Islet of Langerhans (tissue), 1 donor: Measurements from ENCODE around the gene ADGRG1.
A peak's percentile ranks its signal among the peaks of the same experiment; 100 is the strongest.

Experiments
- FAIRE-seq: peaks from one replicate; lab custom pipeline; 2011; peaks lifted over from hg19 to GRCh38; lab: Jason Lieb, UNC

ADGRG1 gene

GRCh38 chr16:57683636-57684545 is 55.5 kb downstream of the ADGRG1 start:
- FAIRE-seq = no peak

GRCh38 chr16:57684626-57685358 is 56.4 kb downstream of the ADGRG1 start:
- no peak for FAIRE-seq

GRCh38 chr16:57685633-57686032 is 57.2 kb downstream of the ADGRG1 start:
- no peak for FAIRE-seq

GRCh38 chr16:57686577-57686976 is 58.1 kb downstream of the ADGRG1 start:
- FAIRE-seq = no peak

- no peak for FAIRE-seq
Observed at GRCh38 chr16:57687363-57687929, 59.0 kb downstream of the ADGRG1 start.

- no peak for FAIRE-seq
Observed at GRCh38 chr16:57688487-57688986, 60.1 kb downstream of the ADGRG1 start.

GRCh38 chr16:57688987-57689761 is 60.7 kb downstream of the ADGRG1 start:
- FAIRE-seq = no peak

GRCh38 chr16:57689762-57690558 is 61.5 kb downstream of the ADGRG1 start:
- no peak for FAIRE-seq

- no peak for FAIRE-seq
Observed at GRCh38 chr16:57690782-57691471, 62.5 kb downstream of the ADGRG1 start.

GRCh38 chr16:57692636-57693035 is 64.2 kb downstream of the ADGRG1 start:
- no peak for FAIRE-seq

GRCh38 chr16:57693550-57693949 is 65.1 kb downstream of the ADGRG1 start:
- no peak for FAIRE-seq

GRCh38 chr16:57694231-57694724 is 65.8 kb downstream of the ADGRG1 start:
- FAIRE-seq = no peak

GRCh38 chr16:57694725-57695679 is 66.6 kb downstream of the ADGRG1 start, which contains the start of gene DRC7:
Gene DRC7, plus strand, starts transcription at chr16:57694806. Its CDS starts 3,144 bp downstream, at chr16:57697950.
- FAIRE-seq = peak; percentile 83

GRCh38 chr16:57695680-57696069 is 67.2 kb downstream of the ADGRG1 start:
- no peak for FAIRE-seq

- no peak for FAIRE-seq
Observed at GRCh38 chr16:57696240-57696639, 67.8 kb downstream of the ADGRG1 start.

- FAIRE-seq = no peak
Observed at GRCh38 chr16:57697896-57698537, 69.6 kb downstream of the ADGRG1 start.

GRCh38 chr16:57698812-57699405 is 70.5 kb downstream of the ADGRG1 start:
- no peak for FAIRE-seq

- FAIRE-seq = no peak
Observed at GRCh38 chr16:57699481-57699880, 71.1 kb downstream of the ADGRG1 start.
